Esophagus squamous epithelium (tissue), 5 donors: Measurements from ENCODE around the gene RABAC1. TPM values are rescaled to one million over a fixed set of nuclear protein-coding genes. Genes with fewer than 3 reads are reported as not detected.
A peak's percentile ranks its signal among the peaks of the same experiment; 100 is the strongest.

ENCODE experiments used
- DNase-seq: peaks from one replicate; lab custom pipeline; 2025; lab: John Stamatoyannopoulos, UW
- H3K27ac ChIP-seq, 4 donors: fragments of 200-600 bp; sonication (generic); one replicate each; pipeline ENCODE4 v1.5.1; 2016 to 2019; ENCODE audit warnings: mild to moderate bottlenecking in 1 of 4
- H3K27me3 ChIP-seq, 4 donors: fragments of 200-600 bp; sonication (generic); 1 replicate in 3 of 4; 2 replicates in 1 of 4; pipeline versions ENCODE4 v1.5.1 to v1.6.0; 2017 to 2021; ENCODE audit warnings: antibody characterized with exemption in 1 of 4
- H3K36me3 ChIP-seq, 3 donors: fragments of 200-600 bp; sonication (generic); one replicate each; pipeline ENCODE4 v1.5.1; 2016 to 2019
- H3K4me1 ChIP-seq, 3 donors: fragments of 200-600 bp; sonication (generic); one replicate each; pipeline ENCODE4 v1.5.1; 2017 to 2019
- H3K4me3 ChIP-seq, 4 donors: fragments of 200-600 bp; sonication (generic); 1 replicate in 3 of 4; 2 replicates in 1 of 4; pipeline ENCODE4 v1.5.1; 2016 to 2019; ENCODE audit warnings: mild to moderate bottlenecking in 2 of 4, moderate library complexity in 1 of 4
- H3K9me3 ChIP-seq, 3 donors: fragments of 200-600 bp; sonication (generic); one replicate each; pipeline ENCODE4 v1.5.1; 2016 to 2019
- CTCF ChIP-seq, 6 experiments: fragments of 450-650 bp in 4 of 6; fragments of 200-600 bp in 2 of 6; sonication (generic) in 2 of 6; IDR thresholded peaks; one replicate each; pipeline ENCODE4 v1.5.1; 2016 to 2019; ENCODE audit warnings: antibody characterized with exemption in 6 of 6, mild to moderate bottlenecking in 4 of 6, moderate library complexity in 4 of 6
- POLR2A ChIP-seq, 4 donors: fragments of 450-650 bp; IDR thresholded peaks; one replicate each; pipeline ENCODE4 v1.6.1; 2017; ENCODE audit warnings: antibody characterized with exemption in 4 of 4, mild to moderate bottlenecking in 4 of 4, moderate library complexity in 3 of 4
- WGBS, 2 donors: methylation state at CpG; one replicate each; pipeline ENCODE4 v1.1.5; 2018; 5-methylcytosine and 5-hydroxymethylcytosine counted together
- intact Hi-C: fragments of 100-400 bp; cut with DNase I; formaldehyde crosslinking; loops from one replicate; pipeline ENCODE4 v1.15.0; 2022
- total RNA-seq, 4 donors: library from RNA; depleted of rRNA; stranded (reverse); fragments of >200 nt; gene quantifications; one replicate each; pipeline ENCODE4 v1.1.0, GENCODE V29; 2016
- donor health status: DM: yes; HTN: yes; CAD: no.

The RABAC1 gene
- total RNA-seq, 4 donors from 2014 or later, result 47.4 to 113 (median 103) TPM

DNA sequence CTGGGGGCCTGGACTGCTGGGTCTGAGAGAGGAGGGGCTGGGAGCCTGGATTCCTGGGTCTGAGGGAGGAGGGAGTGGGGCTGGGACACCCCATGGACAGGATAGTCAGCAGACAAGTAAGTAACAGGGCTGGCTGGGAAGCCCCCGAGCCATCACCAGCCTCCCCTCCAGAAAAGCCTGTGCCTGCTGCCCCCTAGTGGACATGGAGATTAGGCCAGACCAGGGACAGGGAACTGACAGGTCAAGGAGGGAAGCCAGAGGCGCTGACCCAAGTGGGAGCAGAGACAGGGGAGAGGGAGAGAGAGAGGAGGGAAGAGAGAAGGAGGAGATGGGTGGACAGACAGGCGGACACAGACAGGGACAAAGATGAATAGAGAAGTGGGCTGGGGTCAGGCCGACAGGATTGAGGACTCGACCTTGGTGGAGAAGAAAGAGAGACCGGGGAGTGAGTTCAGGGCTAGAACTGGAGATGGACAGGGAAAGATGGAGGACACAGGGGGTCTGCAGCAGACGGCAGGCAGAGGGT, 24.2 kb downstream of the RABAC1 start:
- H3K36me3 ChIP-seq, result no peaks in the 10 kb centered on the region
- H3K27me3 ChIP-seq, result peaks cover 19 to 100% (median 26%) of the 10 kb centered on the region in 4 donors
- no peak for DNase-seq
- intact Hi-C loops, result no loop called here
- no peak overlapping the region for H3K27ac ChIP-seq
- no peak overlapping the region for H3K4me3 ChIP-seq
- H3K4me1 ChIP-seq, result peaks cover 0 to 24% (median 9%) of the 10 kb centered on the region in 3 donors
- peak; percentile 59 to 84 (median 72) for TF ChIP-seq CTCF (IDR thresholded peaks at IDR 0.05)
- TF ChIP-seq POLR2A (IDR thresholded peaks at IDR 0.05), result no peak
- H3K9me3 ChIP-seq, result no peaks in the 10 kb centered on the region
- 12 to 25% methylated on average over 7 of the region's 7 CpGs for WGBS, 2 donors

DNA sequence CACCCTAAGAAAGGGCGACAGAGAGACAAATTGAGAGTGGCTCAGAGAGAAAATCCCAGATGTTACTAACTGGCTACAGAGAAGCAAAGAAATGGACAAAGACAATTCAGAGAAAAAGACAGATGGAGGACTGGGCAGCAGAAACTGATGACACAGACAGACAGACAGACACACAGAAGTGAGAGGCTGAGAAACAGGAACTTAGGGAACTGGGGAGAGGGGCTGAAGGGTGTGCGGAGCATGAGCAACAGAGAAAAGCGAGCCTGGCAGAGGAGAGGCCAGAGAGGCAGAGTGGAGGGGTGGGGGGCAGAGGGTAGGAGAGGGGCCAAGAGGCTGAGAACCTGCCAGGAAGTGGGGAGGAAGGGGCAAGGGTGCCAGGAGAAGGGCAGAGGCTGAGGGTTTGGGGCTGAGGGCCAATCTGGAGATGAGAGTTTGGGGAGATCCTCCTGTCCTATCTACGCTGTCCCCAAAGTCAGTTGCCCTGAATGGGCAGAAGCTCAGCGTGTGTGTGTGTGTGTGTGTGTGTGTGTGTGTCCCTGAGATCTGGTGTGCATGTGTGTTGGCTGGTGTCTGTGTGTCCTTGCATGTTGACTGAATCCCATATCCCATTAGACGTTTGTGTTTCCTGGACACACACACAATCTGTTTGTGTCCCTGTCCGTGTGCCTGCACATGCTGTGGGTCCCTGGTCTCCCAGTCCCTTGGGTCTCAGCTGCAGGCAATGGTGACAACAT, 25.3 kb downstream of the RABAC1 start:
- H3K36me3 ChIP-seq, result no peaks in the 10 kb centered on the region
- H3K27me3 ChIP-seq, result peaks cover 24 to 100% (median 33%) of the 10 kb centered on the region in 4 donors
- WGBS, 2 donors, result 57 to 61% methylated on average over 5 to 7 of the region's 7 CpGs
- H3K4me3 ChIP-seq, result no peak overlapping the region
- intact Hi-C loops, result no loop called here
- H3K27ac ChIP-seq, result no peak overlapping the region
- peaks cover 6 to 28% (median 11%) of the 10 kb centered on the region in 3 donors for H3K4me1 ChIP-seq
- no peaks in the 10 kb centered on the region for H3K9me3 ChIP-seq
- TF ChIP-seq POLR2A (IDR thresholded peaks at IDR 0.05) (no peak), CTCF (IDR thresholded peaks at IDR 0.05) (no peak)
- DNase-seq, result no peak

DNA sequence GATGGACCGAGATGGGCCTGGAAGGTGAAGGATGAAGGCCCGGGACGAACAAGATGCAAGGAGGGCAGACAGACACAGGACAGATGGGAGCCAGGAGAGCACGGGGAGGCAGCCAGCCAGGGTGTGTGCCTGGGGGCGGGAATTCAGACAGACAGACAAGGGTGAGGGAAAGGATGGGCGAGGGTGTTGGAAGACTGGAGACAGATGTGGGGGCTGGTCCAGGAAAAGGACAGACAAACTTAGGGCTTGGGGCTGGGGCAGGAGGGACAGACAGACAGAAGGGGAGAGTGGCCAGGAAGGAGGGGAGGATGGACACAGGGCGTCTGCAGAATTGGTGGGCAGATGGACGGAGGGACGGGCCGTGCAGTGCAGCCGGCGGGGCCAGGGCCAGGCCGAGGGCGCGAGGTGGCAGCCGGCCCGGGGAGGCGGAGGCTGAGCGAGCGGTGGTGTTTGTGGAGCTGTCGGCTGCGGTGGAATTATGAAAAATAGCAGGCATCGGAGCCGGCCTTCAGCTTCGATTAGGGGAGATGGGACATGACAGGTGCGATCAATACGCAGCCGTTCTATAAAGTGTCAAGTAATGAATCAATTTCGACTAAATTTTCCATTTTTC, 26.3 kb downstream of the RABAC1 start:
- H3K36me3 ChIP-seq, result no peaks in the 10 kb centered on the region
- no peaks in the 10 kb centered on the region for H3K9me3 ChIP-seq
- 21 to 36% methylated on average over 29 of the region's 29 CpGs for WGBS, 2 donors
- peaks cover 17 to 38% (median 18%) of the 10 kb centered on the region in 3 donors for H3K4me1 ChIP-seq
- intact Hi-C loops, result no loop called here
- TF ChIP-seq POLR2A (IDR thresholded peaks at IDR 0.05) (no peak), CTCF (IDR thresholded peaks at IDR 0.05) (no peak)
- DNase-seq, result no peak
- H3K4me3 ChIP-seq, result no peak overlapping the region
- no peak overlapping the region for H3K27ac ChIP-seq
- H3K27me3 ChIP-seq, result peaks cover 27 to 100% (median 43%) of the 10 kb centered on the region in 4 donors

DNA sequence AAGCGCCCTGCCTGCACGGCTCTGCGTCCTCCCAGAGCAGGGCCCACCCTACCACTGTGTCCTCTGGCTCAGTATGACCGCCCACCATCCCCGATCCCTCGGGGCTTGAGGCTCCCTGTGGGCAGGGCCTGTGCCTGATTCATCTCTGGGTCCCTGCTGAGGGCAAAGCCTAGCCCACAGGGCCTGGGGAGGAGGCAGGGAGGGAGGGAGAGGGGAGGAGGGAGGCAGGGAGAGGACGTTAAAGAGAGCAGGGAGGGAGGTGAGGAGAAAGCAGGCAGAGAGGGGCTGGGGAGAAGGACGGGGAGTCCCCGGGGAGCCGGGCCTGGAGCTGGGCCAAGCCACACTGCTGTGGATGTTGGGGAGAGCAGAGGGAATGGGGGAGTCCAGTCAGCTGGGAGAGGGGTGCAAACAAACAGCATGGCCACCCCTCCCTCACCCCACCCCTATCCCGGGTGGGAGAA, 26.8 kb downstream of the RABAC1 start:
- H3K27ac ChIP-seq, result no peak overlapping the region
- DNase-seq, result no peak
- peaks cover 19 to 42% (median 21%) of the 10 kb centered on the region in 3 donors for H3K4me1 ChIP-seq
- peaks cover 30 to 100% (median 46%) of the 10 kb centered on the region in 4 donors for H3K27me3 ChIP-seq
- TF ChIP-seq POLR2A (IDR thresholded peaks at IDR 0.05) (no peak), CTCF (IDR thresholded peaks at IDR 0.05) (no peak)
- intact Hi-C loops, result no loop called here
- WGBS, 2 donors, result 22 to 32% methylated on average over 5 to 10 of the region's 11 CpGs
- H3K9me3 ChIP-seq, result no peaks in the 10 kb centered on the region
- H3K4me3 ChIP-seq, result no peak overlapping the region
- H3K36me3 ChIP-seq, result no peaks in the 10 kb centered on the region
